Astrocyte of the cerebellum (primary cell): ENCODE data around the gene SLAMF8.

Experiments
- DNase-seq: peaks from one replicate; pipeline ENCODE4 v3.0.0-alpha.2; 2011; ENCODE audit warnings: low read depth
- H3K4me3 ChIP-seq: 2 replicates; pipeline ENCODE4 v1.5.1; 2011; ENCODE audit warnings: mild to moderate bottlenecking, low read depth, low read length, moderate library complexity
- in situ Hi-C: cut with HindIII; loops from 2 replicates; pipeline ENCODE4 v1.10.0; 2017; ENCODE audit warnings: low sequenced_read_pairs
- TF ChIP-seq, protein P1 (sequence below): IDR thresholded peaks from 2 replicates; pipeline ENCODE4 v1.5.1; 2012; ENCODE audit warnings: low read length, low read depth, moderate library complexity, mild to moderate bottlenecking; ENCODE audit errors: missing control alignments

Gene SLAMF8

DNA sequence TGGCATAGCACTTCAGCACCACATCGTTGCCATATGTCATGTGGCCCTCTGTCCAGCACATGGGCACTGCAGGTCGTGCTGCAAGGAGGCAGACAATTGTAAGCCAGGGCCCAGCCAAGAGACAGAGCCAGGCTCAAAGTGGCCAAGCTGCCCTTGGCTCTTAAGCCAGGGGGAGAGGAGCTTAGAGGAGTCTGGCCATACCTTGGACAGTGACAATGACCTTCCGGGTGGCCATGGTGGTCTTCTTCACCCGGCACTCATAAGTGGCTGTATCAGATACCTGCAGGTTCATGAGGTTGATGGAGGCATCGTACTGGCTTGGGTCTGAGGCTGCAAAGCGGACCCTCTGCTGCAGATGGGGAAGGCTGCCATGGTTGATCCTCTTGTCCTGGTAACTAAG lies 31.2 kb downstream of the SLAMF8 start:
- TF ChIP-seq, protein P1, sequence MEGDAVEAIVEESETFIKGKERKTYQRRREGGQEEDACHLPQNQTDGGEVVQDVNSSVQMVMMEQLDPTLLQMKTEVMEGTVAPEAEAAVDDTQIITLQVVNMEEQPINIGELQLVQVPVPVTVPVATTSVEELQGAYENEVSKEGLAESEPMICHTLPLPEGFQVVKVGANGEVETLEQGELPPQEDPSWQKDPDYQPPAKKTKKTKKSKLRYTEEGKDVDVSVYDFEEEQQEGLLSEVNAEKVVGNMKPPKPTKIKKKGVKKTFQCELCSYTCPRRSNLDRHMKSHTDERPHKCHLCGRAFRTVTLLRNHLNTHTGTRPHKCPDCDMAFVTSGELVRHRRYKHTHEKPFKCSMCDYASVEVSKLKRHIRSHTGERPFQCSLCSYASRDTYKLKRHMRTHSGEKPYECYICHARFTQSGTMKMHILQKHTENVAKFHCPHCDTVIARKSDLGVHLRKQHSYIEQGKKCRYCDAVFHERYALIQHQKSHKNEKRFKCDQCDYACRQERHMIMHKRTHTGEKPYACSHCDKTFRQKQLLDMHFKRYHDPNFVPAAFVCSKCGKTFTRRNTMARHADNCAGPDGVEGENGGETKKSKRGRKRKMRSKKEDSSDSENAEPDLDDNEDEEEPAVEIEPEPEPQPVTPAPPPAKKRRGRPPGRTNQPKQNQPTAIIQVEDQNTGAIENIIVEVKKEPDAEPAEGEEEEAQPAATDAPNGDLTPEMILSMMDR, result no peak
- no peak overlapping the region for H3K4me3 ChIP-seq
- DNase-seq, result no peak
- in situ Hi-C loops, result no loop called here

DNA sequence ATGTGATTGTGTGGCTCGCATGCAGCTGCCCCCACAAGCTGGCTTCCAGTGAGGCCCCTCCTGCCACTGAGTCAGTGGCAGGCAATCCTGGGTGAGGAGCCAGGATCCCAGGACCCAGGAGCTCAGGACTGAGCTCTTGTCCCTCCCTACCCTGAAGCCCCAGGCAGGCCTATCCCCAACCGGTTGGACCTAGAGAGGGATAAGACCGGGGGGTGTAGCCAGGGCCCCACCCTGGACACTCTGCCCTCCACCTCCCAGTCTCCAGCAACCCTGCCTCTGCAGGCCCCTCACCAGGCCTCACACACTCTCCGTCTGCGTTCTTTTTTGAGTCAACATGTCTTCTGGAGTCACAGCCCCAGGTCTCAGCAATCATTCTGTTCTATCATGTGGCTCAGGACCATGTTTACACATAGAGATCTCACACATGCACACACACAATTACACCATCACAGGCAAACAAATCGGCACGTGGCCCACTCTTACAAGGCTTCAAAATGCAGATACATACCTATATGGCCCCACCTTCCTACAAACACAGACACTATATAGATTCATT lies 33.2 kb downstream of the SLAMF8 start:
- in situ Hi-C loops, result no loop called here
- TF ChIP-seq, protein P1, result no peak
- no peak overlapping the region for H3K4me3 ChIP-seq
- DNase-seq, result no peak

DNA sequence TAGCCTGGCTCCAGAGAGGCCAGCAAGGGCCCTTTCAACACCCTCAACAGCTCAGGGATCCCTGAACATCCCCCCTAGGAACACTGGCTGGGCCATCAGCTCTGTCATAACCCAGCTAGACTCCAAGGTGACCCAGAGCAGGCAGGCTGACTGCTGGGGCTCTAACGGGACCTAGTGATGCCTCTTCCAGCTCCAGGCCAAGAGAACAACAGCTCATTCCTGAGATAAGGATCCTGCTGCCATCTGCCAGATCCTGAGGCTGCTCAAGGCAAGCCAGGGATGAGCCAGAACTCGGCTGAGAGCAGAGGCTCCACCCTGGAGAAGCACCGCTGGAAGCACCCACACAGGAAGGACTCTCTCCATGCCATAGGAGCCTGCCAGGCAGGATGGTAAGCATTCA lies 33.8 kb downstream of the SLAMF8 start:
- DNase-seq, result no peak
- in situ Hi-C loops, result no loop called here
- TF ChIP-seq, protein P1, result no peak
- no peak overlapping the region for H3K4me3 ChIP-seq

DNA sequence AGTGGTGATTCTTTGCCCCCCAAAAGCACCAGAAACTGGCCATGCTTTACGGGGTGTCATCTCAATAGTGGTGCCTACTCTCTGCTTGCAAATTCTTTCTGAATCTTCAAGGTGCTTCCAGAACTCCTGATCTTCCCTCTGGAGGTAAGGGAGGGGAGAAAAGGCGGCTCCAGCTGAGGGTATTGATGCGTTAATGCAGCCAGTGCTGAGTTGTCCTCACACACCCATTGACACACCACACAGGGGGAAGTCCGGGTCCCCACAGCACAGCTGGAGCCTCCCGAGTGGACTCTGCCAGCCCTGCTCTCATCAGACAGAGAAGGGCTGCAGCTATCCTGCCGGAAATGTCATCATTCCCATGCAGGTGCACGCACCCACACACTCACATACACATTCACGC lies 34.5 kb downstream of the SLAMF8 start:
- in situ Hi-C loops, result no loop called here
- no peak overlapping the region for H3K4me3 ChIP-seq
- DNase-seq, result no peak
- TF ChIP-seq, protein P1, result no peak

DNA sequence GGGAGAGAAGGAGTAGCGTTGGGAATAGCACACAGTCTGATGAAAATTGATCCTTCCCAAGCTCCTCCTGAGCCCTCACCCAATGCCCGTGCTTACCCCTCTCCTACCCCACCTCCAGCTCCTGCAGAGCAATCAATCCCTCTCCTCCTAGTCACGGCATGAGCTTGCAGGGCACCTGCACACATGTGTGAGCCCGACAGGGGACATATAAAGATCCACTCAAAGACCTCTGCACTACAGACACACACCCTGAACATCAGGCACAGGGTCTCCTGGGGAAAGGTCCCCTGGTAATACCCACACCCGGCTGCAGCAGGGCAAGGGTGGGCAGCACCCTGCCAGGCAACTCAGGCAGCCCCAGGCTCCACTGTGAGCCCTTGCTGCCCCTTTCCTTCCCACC lies 35.4 kb downstream of the SLAMF8 start:
- H3K4me3 ChIP-seq, result no peak overlapping the region
- in situ Hi-C loops, result no loop called here
- TF ChIP-seq, protein P1, result no peak
- DNase-seq, result no peak

DNA sequence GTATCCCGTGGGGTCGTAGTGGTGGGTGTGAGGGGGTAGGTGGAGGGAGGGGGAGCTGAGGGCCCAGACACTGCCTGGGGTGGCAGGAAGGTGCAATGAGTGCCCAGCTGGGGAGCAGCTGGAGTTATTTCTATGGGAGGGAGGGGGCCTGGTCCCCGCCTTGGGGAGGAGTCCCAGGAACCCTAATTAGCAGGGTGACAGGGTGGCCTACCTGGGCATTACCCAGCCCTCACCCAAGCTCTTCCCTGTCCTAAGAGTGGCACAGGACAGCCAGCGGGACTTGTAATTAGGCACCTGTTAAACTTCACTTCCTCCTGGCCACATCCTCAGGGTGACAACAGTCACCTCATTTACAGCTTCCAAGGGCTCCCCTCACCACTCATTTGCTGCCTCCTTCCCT lies 35.9 kb downstream of the SLAMF8 start, which contains the start of gene VSIG8:
TSS of gene VSIG8 (minus strand) at position 101 of the 400 bp plus-strand sequence. CDS start 136 bp downstream, outside the sequence.
- in situ Hi-C loops, result no loop called here
- TF ChIP-seq, protein P1, result no peak
- H3K4me3 ChIP-seq, result no peak within 1 kb of the TSS
- no peak for DNase-seq

DNA sequence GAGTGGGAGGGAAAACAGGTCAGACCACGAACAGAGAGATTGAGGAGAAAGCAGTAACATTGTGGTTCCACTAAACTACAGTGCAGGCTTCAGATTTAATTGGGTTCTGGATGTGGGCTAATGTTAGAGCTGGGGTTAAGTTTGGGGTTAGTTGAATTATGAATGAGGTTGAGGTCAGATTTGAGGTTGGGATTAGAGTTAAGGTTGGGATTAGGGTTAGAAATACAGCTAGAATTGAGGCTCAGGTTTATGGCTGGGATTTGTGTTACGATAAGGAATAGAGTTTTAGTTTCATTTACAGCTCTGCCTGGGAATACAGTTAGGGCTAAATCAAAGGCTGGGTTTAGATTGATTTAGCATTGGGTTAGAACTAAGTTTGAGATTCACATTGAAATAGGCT lies 37.6 kb downstream of the SLAMF8 start:
- in situ Hi-C loops, result no loop called here
- DNase-seq, result no peak
- no peak overlapping the region for H3K4me3 ChIP-seq
- TF ChIP-seq, protein P1, result no peak
